Measurements from ENCODE around the gene TSEN2. TPM values are rescaled to one million over a fixed set of nuclear protein-coding genes. Genes with fewer than 3 reads are reported as not detected.
"Not testable (repeated sequence)": the region's sequence is repeated elsewhere in the genome, so short reads cannot be mapped to it uniquely, and the experiment has no call there.

Gene TSEN2
- total RNA-seq, 3 donors from 2014 or later (not counting 1 experiment from before 2014, with no cell fraction given): 4.1 to 11.4 (median 5.7) TPM

- Mint-ChIP-seq H3K9me3 (no peaks in the 10 kb centered on the region), H3K36me3 (no peaks in the 10 kb centered on the region)
- no peak for DNase-seq
Observed at GRCh38 chr3:12447075-12447474, 37.2 kb upstream of the TSEN2 start.

GRCh38 chr3:12448404-12449202 is 35.7 kb upstream of the TSEN2 start:
- H3K9me3 Mint-ChIP-seq; H3K9me3 ChIP-seq (ENCODE audit: control insufficient read depth, insufficient read depth, low read length); H3K4me1 ChIP-seq (ENCODE audit: control insufficient read depth, insufficient read depth, low read length); H3K4me3 ChIP-seq (ENCODE audit: low read length); H3K27me3 Mint-ChIP-seq (ENCODE audit: low read depth in 2 of 2); H3K4me3 Mint-ChIP-seq; intact Hi-C loops (cut with micrococcal nuclease); ATAC-seq; H3K27ac Mint-ChIP-seq; H3K36me3 Mint-ChIP-seq; H3K27ac ChIP-seq (ENCODE audit: low read length); H3K36me3 ChIP-seq (ENCODE audit: control insufficient read depth, insufficient read depth, low read length); H3K4me1 Mint-ChIP-seq; DNase-seq; H3K27me3 ChIP-seq (ENCODE audit: control insufficient read depth, insufficient read depth, low read length): not testable (repeated sequence)
- WGBS (ENCODE audit: insufficient coverage): 72% methylated on average over 4 of the region's 4 CpGs

More at GRCh38 chr3:12447075-12447474, 37.2 kb upstream of the TSEN2 start:
- intact Hi-C loops (cut with micrococcal nuclease): no loop called here
- H3K27me3 ChIP-seq (ENCODE audit: control insufficient read depth, insufficient read depth, low read length): no peaks in the 10 kb centered on the region
- no peaks in the 10 kb centered on the region for H3K36me3 ChIP-seq (ENCODE audit: control insufficient read depth, insufficient read depth, low read length)
- Mint-ChIP-seq H3K27me3 (ENCODE audit: low read depth in 2 of 2) (peaks cover 0 to 6% of the 10 kb centered on the region in 2 donors), H3K4me3 (no peak overlapping the region), H3K27ac (no peak overlapping the region), H3K4me1 (no peaks in the 10 kb centered on the region)
- TF ChIP-seq CTCF (IDR thresholded peaks at IDR 0.05): no peak
- WGBS (ENCODE audit: insufficient coverage): 95% methylated on average over 4 of the region's 4 CpGs
- no peak for ATAC-seq
- no peaks in the 10 kb centered on the region for H3K9me3 ChIP-seq (ENCODE audit: control insufficient read depth, insufficient read depth, low read length)
- H3K4me3 ChIP-seq (ENCODE audit: low read length): no peak overlapping the region
- H3K27ac ChIP-seq (ENCODE audit: low read length): no peak overlapping the region
- H3K4me1 ChIP-seq (ENCODE audit: control insufficient read depth, insufficient read depth, low read length): no peaks in the 10 kb centered on the region

- no peak overlapping the region for H3K4me3 Mint-ChIP-seq
- H3K27me3 ChIP-seq (ENCODE audit: control insufficient read depth, insufficient read depth, low read length): no peaks in the 10 kb centered on the region
- H3K9me3 Mint-ChIP-seq: no peaks in the 10 kb centered on the region
- ATAC-seq (no peak), DNase-seq (no peak)
- H3K27me3 Mint-ChIP-seq (ENCODE audit: low read depth in 2 of 2): no peaks in the 10 kb centered on the region
- H3K4me3 ChIP-seq (ENCODE audit: low read length): no peak overlapping the region
- intact Hi-C loops (cut with micrococcal nuclease): no loop called here
- no peak overlapping the region for H3K27ac ChIP-seq (ENCODE audit: low read length)
- no peak overlapping the region for H3K27ac Mint-ChIP-seq
- H3K4me1 ChIP-seq (ENCODE audit: control insufficient read depth, insufficient read depth, low read length): no peaks in the 10 kb centered on the region
- H3K4me1 Mint-ChIP-seq: no peaks in the 10 kb centered on the region
- no peak for TF ChIP-seq CTCF (IDR thresholded peaks at IDR 0.05)
- H3K36me3 ChIP-seq (ENCODE audit: control insufficient read depth, insufficient read depth, low read length): no peaks in the 10 kb centered on the region
- H3K9me3 ChIP-seq (ENCODE audit: control insufficient read depth, insufficient read depth, low read length): no peaks in the 10 kb centered on the region
- WGBS (ENCODE audit: insufficient coverage): 94% methylated on average over 8 of the region's 8 CpGs
- no peaks in the 10 kb centered on the region for H3K36me3 Mint-ChIP-seq
Observed at GRCh38 chr3:12449889-12450682, 34.2 kb upstream of the TSEN2 start.

- H3K27me3 ChIP-seq (ENCODE audit: control insufficient read depth, insufficient read depth, low read length): no peaks in the 10 kb centered on the region
- Mint-ChIP-seq H3K27me3 (ENCODE audit: low read depth in 2 of 2) (no peaks in the 10 kb centered on the region), H3K4me1 (no peaks in the 10 kb centered on the region), H3K27ac (no peak overlapping the region), H3K9me3 (no peaks in the 10 kb centered on the region), H3K36me3 (no peaks in the 10 kb centered on the region), H3K4me3 (no peak overlapping the region)
- no peak for TF ChIP-seq CTCF (IDR thresholded peaks at IDR 0.05)
- ATAC-seq (no peak), DNase-seq (no peak)
- WGBS (ENCODE audit: insufficient coverage): 93% methylated on average over 5 of the region's 5 CpGs
- H3K4me3 ChIP-seq (ENCODE audit: low read length): no peak overlapping the region
- intact Hi-C loops (cut with micrococcal nuclease): no loop called here
- no peaks in the 10 kb centered on the region for H3K9me3 ChIP-seq (ENCODE audit: control insufficient read depth, insufficient read depth, low read length)
- H3K36me3 ChIP-seq (ENCODE audit: control insufficient read depth, insufficient read depth, low read length): no peaks in the 10 kb centered on the region
- no peaks in the 10 kb centered on the region for H3K4me1 ChIP-seq (ENCODE audit: control insufficient read depth, insufficient read depth, low read length)
- no peak overlapping the region for H3K27ac ChIP-seq (ENCODE audit: low read length)
Observed at GRCh38 chr3:12451481-12451880, 32.8 kb upstream of the TSEN2 start.

Data from natural killer cell (primary cell).